RKO (cell line): ENCODE measurements around the gene HEBP1.

Source experiments
- DNase-seq: peaks from one replicate; pipeline ENCODE4 v3.0.0-alpha.2; 2016; ENCODE audit warnings: low spot score

HEBP1 gene

GRCh38 chr12:12951504-12951903 is 48.6 kb downstream of the HEBP1 start:
- no peak for DNase-seq

- DNase-seq: no peak
These were observed 52.2 kb downstream of the HEBP1 start for GRCh38 chr12:12947902-12948301.

GRCh38 chr12:12946686-12947355 is 53.2 kb downstream of the HEBP1 start:
- no peak for DNase-seq

- no peak for DNase-seq
These were observed 54.5 kb downstream of the HEBP1 start for GRCh38 chr12:12945591-12945990.

- DNase-seq: no peak
These were observed 56.3 kb downstream of the HEBP1 start for GRCh38 chr12:12943586-12944260.

GRCh38 chr12:12941450-12942350 is 58.4 kb downstream of the HEBP1 start:
- no peak for DNase-seq

- DNase-seq: no peak
These were observed 60.2 kb downstream of the HEBP1 start for GRCh38 chr12:12939888-12940287.

GRCh38 chr12:12938541-12938940 is 61.5 kb downstream of the HEBP1 start:
- DNase-seq: no peak

GRCh38 chr12:12936983-12937491 is 63.0 kb downstream of the HEBP1 start:
- no peak for DNase-seq

GRCh38 chr12:12934556-12934955 is 65.5 kb downstream of the HEBP1 start:
- no peak for DNase-seq

- no peak for DNase-seq
These were observed 66.3 kb downstream of the HEBP1 start for GRCh38 chr12:12933742-12934141.

- DNase-seq: no peak
These were observed 69.3 kb downstream of the HEBP1 start for GRCh38 chr12:12930633-12931219.

- no peak for DNase-seq
These were observed 70.4 kb downstream of the HEBP1 start for GRCh38 chr12:12929696-12930095.

GRCh38 chr12:12927211-12928079 is 72.6 kb downstream of the HEBP1 start:
- peak; percentile 87 for DNase-seq

- DNase-seq: no peak
These were observed 73.4 kb downstream of the HEBP1 start for GRCh38 chr12:12926571-12927071.

GRCh38 chr12:12925388-12925787 is 74.7 kb downstream of the HEBP1 start:
- DNase-seq: no peak
